ENCODE measurements around the gene ZNF275.

DNA sequence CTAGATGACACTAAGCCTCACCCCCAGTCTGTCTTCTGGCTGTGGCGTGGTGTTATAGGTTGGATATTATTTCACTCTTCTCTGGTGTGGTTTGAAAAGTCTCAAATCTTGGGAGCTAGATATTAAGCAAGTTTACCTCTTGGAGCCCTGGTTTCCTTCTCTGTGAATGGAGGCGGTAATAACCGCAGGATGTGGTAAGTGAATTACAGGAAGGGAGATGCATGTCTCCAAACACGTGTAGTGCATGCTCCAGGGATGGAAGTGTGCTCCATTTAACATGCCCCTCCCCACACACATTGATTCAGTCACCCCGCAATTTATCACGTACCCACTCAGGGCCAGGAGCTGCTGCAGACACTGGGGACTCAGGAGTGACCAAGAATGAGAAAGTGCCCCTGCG lies 4.9 kb downstream of the ZNF275 start:
- TF ChIP-seq, protein P1, sequence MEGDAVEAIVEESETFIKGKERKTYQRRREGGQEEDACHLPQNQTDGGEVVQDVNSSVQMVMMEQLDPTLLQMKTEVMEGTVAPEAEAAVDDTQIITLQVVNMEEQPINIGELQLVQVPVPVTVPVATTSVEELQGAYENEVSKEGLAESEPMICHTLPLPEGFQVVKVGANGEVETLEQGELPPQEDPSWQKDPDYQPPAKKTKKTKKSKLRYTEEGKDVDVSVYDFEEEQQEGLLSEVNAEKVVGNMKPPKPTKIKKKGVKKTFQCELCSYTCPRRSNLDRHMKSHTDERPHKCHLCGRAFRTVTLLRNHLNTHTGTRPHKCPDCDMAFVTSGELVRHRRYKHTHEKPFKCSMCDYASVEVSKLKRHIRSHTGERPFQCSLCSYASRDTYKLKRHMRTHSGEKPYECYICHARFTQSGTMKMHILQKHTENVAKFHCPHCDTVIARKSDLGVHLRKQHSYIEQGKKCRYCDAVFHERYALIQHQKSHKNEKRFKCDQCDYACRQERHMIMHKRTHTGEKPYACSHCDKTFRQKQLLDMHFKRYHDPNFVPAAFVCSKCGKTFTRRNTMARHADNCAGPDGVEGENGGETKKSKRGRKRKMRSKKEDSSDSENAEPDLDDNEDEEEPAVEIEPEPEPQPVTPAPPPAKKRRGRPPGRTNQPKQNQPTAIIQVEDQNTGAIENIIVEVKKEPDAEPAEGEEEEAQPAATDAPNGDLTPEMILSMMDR (IDR thresholded peaks at IDR 0.05 in 4 of 5, conservative IDR thresholded peaks at IDR 0.05 in 1 of 5), result no peak
- TF ChIP-seq POLR2A (IDR thresholded peaks at IDR 0.05), result no peak
